ENCODE data around the gene ATPAF1. TPM values are rescaled to one million over a fixed set of nuclear protein-coding genes. Genes with fewer than 3 reads are reported as not detected.

Gene ATPAF1
- total RNA-seq, 3 donors from 2014 or later (not counting 1 experiment from before 2014, with no cell fraction given): 18.0 to 21.7 (median 19.0) TPM

DNA sequence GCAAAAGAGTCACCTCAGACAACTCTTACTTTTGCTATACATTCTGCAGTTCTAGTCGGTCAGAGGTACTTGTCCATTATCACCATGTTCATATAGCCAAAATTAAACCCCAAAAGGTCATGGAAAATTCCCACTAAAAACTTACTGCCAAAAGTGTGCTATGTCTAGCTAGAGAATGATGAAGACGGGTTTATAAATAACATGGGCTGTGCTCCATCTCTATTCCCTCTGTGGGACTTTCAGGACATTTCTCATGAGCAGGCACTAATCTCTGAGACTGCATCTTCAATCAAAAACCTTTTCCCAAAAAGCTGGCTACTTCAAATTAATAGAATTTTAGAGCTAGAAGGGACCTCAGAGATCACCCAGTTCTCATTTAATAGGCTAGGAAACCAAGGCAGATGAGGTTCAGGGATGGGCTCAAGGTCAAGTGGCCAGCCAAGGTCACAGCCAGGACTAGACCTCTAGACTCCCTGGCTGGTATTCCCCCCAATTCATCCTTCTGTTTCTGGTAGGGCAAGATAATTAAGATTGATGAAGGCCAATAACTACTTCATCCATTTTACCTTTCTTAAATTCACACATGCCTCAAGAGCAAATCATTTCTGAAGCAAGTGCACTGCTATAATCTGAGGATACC is 30.6 kb downstream of the ATPAF1 start:
- Histone ChIP-seq H3K9me3 (ENCODE audit: control insufficient read depth, insufficient read depth, low read length) (no peaks in the 10 kb centered on the region), H3K36me3 (ENCODE audit: control insufficient read depth, insufficient read depth, low read length) (peaks cover 32% of the 10 kb centered on the region), H3K27me3 (ENCODE audit: control insufficient read depth, insufficient read depth, low read length) (no peaks in the 10 kb centered on the region), H3K4me1 (ENCODE audit: control insufficient read depth, insufficient read depth, low read length) (no peaks in the 10 kb centered on the region), H3K4me3 (ENCODE audit: low read length) (no peak overlapping the region), H3K27ac (ENCODE audit: low read length) (no peak overlapping the region)
- Mint-ChIP-seq H3K9me3 (no peaks in the 10 kb centered on the region), H3K36me3 (peaks cover 18% of the 10 kb centered on the region), H3K27ac (no peak overlapping the region), H3K4me3 (no peak overlapping the region), H3K27me3 (ENCODE audit: low read depth in 2 of 2) (no peaks in the 10 kb centered on the region), H3K4me1 (no peaks in the 10 kb centered on the region)
- intact Hi-C loops (cut with micrococcal nuclease): no loop called here
- DNase-seq (no peak), ATAC-seq (no peak)
- TF ChIP-seq, protein P1, sequence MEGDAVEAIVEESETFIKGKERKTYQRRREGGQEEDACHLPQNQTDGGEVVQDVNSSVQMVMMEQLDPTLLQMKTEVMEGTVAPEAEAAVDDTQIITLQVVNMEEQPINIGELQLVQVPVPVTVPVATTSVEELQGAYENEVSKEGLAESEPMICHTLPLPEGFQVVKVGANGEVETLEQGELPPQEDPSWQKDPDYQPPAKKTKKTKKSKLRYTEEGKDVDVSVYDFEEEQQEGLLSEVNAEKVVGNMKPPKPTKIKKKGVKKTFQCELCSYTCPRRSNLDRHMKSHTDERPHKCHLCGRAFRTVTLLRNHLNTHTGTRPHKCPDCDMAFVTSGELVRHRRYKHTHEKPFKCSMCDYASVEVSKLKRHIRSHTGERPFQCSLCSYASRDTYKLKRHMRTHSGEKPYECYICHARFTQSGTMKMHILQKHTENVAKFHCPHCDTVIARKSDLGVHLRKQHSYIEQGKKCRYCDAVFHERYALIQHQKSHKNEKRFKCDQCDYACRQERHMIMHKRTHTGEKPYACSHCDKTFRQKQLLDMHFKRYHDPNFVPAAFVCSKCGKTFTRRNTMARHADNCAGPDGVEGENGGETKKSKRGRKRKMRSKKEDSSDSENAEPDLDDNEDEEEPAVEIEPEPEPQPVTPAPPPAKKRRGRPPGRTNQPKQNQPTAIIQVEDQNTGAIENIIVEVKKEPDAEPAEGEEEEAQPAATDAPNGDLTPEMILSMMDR (IDR thresholded peaks at IDR 0.05): no peak
- 50% methylated on average over 2 of the region's 2 CpGs for WGBS (ENCODE audit: insufficient coverage)

DNA sequence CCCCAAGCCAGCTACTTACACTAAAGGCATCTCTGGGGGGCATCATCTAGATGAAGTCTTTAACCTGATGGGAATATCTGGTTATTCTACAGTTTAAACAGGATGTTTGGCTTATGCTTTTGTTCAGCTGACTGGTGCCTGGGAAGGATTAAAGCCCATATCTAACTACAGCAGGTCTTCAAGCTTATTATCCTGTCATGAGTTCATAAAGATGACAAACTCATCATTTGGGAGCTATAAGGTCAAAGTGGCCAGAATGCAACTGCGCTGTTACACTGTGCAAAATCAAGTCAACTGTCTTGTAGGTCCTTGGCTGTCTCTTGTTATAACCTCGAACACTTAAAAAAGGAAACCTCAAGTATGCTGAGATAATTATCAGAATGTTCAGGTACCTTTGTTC is 33.0 kb downstream of the ATPAF1 start:
- H3K4me3 ChIP-seq (ENCODE audit: low read length): no peak overlapping the region
- DNase-seq (no peak), ATAC-seq (no peak)
- H3K4me1 ChIP-seq (ENCODE audit: control insufficient read depth, insufficient read depth, low read length): no peaks in the 10 kb centered on the region
- Mint-ChIP-seq H3K9me3 (no peaks in the 10 kb centered on the region), H3K36me3 (peaks cover 26% of the 10 kb centered on the region), H3K27ac (no peak overlapping the region), H3K4me1 (no peaks in the 10 kb centered on the region), H3K27me3 (ENCODE audit: low read depth in 2 of 2) (no peaks in the 10 kb centered on the region), H3K4me3 (no peak overlapping the region)
- TF ChIP-seq, protein P1 (IDR thresholded peaks at IDR 0.05): no peak
- H3K9me3 ChIP-seq (ENCODE audit: control insufficient read depth, insufficient read depth, low read length): no peaks in the 10 kb centered on the region
- WGBS (ENCODE audit: insufficient coverage): 96% methylated on average over 2 of the region's 2 CpGs
- intact Hi-C loops (cut with micrococcal nuclease): no loop called here
- peaks cover 37% of the 10 kb centered on the region for H3K36me3 ChIP-seq (ENCODE audit: control insufficient read depth, insufficient read depth, low read length)
- no peaks in the 10 kb centered on the region for H3K27me3 ChIP-seq (ENCODE audit: control insufficient read depth, insufficient read depth, low read length)
- no peak overlapping the region for H3K27ac ChIP-seq (ENCODE audit: low read length)

DNA sequence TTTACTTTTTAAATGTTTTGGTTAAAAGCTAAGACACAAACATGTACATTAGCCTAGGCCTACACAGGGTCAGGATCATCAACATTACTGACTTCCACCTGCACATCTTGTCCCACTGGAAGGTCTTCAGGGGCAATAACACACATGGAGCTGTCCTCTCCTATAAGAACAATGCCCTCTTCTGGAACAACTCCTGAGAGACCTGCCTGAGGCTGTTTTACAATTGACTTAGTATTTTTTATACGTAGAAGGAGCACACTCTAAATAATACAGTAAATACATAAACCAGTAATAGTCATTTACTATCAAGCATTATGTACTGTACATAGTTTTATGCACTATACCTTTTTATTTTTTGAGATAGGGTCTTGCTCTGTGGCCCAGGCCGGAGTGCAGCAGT is 37.4 kb downstream of the ATPAF1 start:
- no peak for DNase-seq
- no peaks in the 10 kb centered on the region for H3K4me1 Mint-ChIP-seq
- no peaks in the 10 kb centered on the region for H3K27me3 ChIP-seq (ENCODE audit: control insufficient read depth, insufficient read depth, low read length)
- H3K36me3 Mint-ChIP-seq: peaks cover 19% of the 10 kb centered on the region
- WGBS (ENCODE audit: insufficient coverage): 100% methylated on average over 1 of the region's 2 CpGs
- no peaks in the 10 kb centered on the region for H3K4me1 ChIP-seq (ENCODE audit: control insufficient read depth, insufficient read depth, low read length)
- no peak overlapping the region for H3K4me3 ChIP-seq (ENCODE audit: low read length)
- H3K27ac Mint-ChIP-seq: no peak overlapping the region
- H3K9me3 ChIP-seq (ENCODE audit: control insufficient read depth, insufficient read depth, low read length): no peaks in the 10 kb centered on the region
- H3K27me3 Mint-ChIP-seq (ENCODE audit: low read depth in 2 of 2): no peaks in the 10 kb centered on the region
- intact Hi-C loops (cut with micrococcal nuclease): no loop called here
- H3K9me3 Mint-ChIP-seq: no peaks in the 10 kb centered on the region
- no peak overlapping the region for H3K4me3 Mint-ChIP-seq
- no peak overlapping the region for H3K27ac ChIP-seq (ENCODE audit: low read length)
- ATAC-seq: no peak
- peaks cover 27% of the 10 kb centered on the region for H3K36me3 ChIP-seq (ENCODE audit: control insufficient read depth, insufficient read depth, low read length)
- TF ChIP-seq, protein P1 (IDR thresholded peaks at IDR 0.05): no peak

Measured in natural killer cell (primary cell).